HEK293 (cell line): ENCODE measurements around the gene ZNF423.

Source experiments
- PRDM2 ChIP-seq: fragments of 450-650 bp; formaldehyde crosslinking; IDR thresholded peaks from 2 replicates; pipeline ENCODE4 v1.5.1; 2016; ENCODE audit warnings: missing biosample characterization, missing genetic modification characterization, borderline replicate concordance
- YY1 ChIP-seq: fragments of 450-650 bp; formaldehyde crosslinking; IDR thresholded peaks from 2 replicates; pipeline ENCODE4 v1.5.1; 2018; ENCODE audit warnings: missing biosample characterization, missing genetic modification characterization
- ZBTB17 ChIP-seq: fragments of 450-650 bp; formaldehyde crosslinking; IDR thresholded peaks from 2 replicates; pipeline ENCODE4 v1.5.1; 2016; ENCODE audit warnings: missing biosample characterization, missing genetic modification characterization
- ZFP69B ChIP-seq: fragments of 450-650 bp; formaldehyde crosslinking; IDR thresholded peaks from 2 replicates; pipeline ENCODE4 v1.5.1; 2016; ENCODE audit warnings: missing biosample characterization, missing genetic modification characterization
- ZNF157 ChIP-seq: fragments of 450-650 bp; formaldehyde crosslinking; IDR thresholded peaks from 2 replicates; pipeline ENCODE4 v1.5.1; 2016; ENCODE audit warnings: missing biosample characterization, missing genetic modification characterization
- ZNF175 ChIP-seq: fragments of 450-650 bp; formaldehyde crosslinking; IDR thresholded peaks from 2 replicates; pipeline ENCODE4 v1.5.1; 2016; ENCODE audit warnings: missing biosample characterization, missing genetic modification characterization
- ZNF302 ChIP-seq: fragments of 450-650 bp; formaldehyde crosslinking; IDR thresholded peaks from 2 replicates; pipeline ENCODE4 v1.5.1; 2016; ENCODE audit warnings: missing biosample characterization, missing genetic modification characterization, low read depth
- ZNF585B ChIP-seq: fragments of 450-650 bp; formaldehyde crosslinking; IDR thresholded peaks from 2 replicates; pipeline ENCODE4 v1.5.1; 2016; ENCODE audit warnings: missing biosample characterization, missing genetic modification characterization
- ZNF658 ChIP-seq: fragments of 450-650 bp; formaldehyde crosslinking; IDR thresholded peaks from 2 replicates; pipeline ENCODE4; 2016; ENCODE audit warnings: missing biosample characterization, missing genetic modification characterization
- ZNF670 ChIP-seq: fragments of 450-650 bp; formaldehyde crosslinking; IDR thresholded peaks from 2 replicates; pipeline ENCODE4 v1.5.1; 2016; ENCODE audit warnings: missing biosample characterization, missing genetic modification characterization, low read depth
- ZNF707 ChIP-seq: fragments of 450-650 bp; formaldehyde crosslinking; IDR thresholded peaks from 2 replicates; pipeline ENCODE4 v1.5.1; 2016; ENCODE audit warnings: missing biosample characterization, missing genetic modification characterization
- ZNF747 ChIP-seq: fragments of 450-650 bp; formaldehyde crosslinking; IDR thresholded peaks from 2 replicates; pipeline ENCODE4 v1.5.1; 2016; ENCODE audit warnings: missing biosample characterization, missing genetic modification characterization
- TF ChIP-seq, protein P1 (sequence below): fragments of 450-650 bp; formaldehyde crosslinking; IDR thresholded peaks from 2 replicates; pipeline ENCODE4 v1.5.1; 2016; ENCODE audit warnings: missing biosample characterization, missing genetic modification characterization
- TF ChIP-seq, protein P2 (sequence below): fragments of 450-650 bp; formaldehyde crosslinking; IDR thresholded peaks from 2 replicates; pipeline ENCODE4 v1.5.1; 2016; ENCODE audit warnings: missing biosample characterization, missing genetic modification characterization

DNA sequence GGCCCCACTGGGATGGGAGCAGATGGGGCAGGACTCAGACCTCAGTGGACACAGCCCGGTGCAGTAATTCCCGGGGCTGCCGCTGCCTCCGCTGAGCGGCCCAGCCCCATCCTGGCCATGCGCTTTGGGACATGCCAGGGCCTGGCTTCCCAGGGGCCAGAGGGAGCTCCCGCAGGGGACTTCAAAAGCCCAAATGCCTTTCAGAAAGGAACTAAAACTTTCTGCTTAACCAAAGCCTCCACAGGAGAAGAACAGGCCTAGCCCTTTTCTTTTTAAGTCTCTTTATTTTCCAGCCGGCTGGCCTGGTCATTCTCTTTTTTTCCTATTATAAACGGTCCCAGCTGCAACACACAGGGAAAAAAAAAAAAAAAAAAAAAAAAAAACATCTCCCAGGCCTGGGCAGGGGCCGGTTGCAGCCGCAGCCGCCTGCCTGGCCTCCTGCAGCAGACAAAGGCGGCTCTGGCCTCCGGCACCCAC, 10.7 kb upstream of the ZNF423 start:
- TF ChIP-seq ZNF175 (tag by site-specific recombination) (no peak), ZNF747 (tag by site-specific recombination) (no peak), ZNF658 (no peak), ZNF707 (tag by site-specific recombination) (no peak), ZNF670 (tag by site-specific recombination) (no peak), ZFP69B (tag by site-specific recombination) (no peak), YY1 (tag by site-specific recombination) (no peak), ZNF302 (no peak), ZNF157 (no peak), PRDM2 (tag by site-specific recombination) (no peak), ZBTB17 (tag by site-specific recombination) (no peak), ZNF585B (no peak)
- TF ChIP-seq, protein P1, sequence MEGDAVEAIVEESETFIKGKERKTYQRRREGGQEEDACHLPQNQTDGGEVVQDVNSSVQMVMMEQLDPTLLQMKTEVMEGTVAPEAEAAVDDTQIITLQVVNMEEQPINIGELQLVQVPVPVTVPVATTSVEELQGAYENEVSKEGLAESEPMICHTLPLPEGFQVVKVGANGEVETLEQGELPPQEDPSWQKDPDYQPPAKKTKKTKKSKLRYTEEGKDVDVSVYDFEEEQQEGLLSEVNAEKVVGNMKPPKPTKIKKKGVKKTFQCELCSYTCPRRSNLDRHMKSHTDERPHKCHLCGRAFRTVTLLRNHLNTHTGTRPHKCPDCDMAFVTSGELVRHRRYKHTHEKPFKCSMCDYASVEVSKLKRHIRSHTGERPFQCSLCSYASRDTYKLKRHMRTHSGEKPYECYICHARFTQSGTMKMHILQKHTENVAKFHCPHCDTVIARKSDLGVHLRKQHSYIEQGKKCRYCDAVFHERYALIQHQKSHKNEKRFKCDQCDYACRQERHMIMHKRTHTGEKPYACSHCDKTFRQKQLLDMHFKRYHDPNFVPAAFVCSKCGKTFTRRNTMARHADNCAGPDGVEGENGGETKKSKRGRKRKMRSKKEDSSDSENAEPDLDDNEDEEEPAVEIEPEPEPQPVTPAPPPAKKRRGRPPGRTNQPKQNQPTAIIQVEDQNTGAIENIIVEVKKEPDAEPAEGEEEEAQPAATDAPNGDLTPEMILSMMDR (tag by site-specific recombination): no peak
- TF ChIP-seq, protein P2, sequence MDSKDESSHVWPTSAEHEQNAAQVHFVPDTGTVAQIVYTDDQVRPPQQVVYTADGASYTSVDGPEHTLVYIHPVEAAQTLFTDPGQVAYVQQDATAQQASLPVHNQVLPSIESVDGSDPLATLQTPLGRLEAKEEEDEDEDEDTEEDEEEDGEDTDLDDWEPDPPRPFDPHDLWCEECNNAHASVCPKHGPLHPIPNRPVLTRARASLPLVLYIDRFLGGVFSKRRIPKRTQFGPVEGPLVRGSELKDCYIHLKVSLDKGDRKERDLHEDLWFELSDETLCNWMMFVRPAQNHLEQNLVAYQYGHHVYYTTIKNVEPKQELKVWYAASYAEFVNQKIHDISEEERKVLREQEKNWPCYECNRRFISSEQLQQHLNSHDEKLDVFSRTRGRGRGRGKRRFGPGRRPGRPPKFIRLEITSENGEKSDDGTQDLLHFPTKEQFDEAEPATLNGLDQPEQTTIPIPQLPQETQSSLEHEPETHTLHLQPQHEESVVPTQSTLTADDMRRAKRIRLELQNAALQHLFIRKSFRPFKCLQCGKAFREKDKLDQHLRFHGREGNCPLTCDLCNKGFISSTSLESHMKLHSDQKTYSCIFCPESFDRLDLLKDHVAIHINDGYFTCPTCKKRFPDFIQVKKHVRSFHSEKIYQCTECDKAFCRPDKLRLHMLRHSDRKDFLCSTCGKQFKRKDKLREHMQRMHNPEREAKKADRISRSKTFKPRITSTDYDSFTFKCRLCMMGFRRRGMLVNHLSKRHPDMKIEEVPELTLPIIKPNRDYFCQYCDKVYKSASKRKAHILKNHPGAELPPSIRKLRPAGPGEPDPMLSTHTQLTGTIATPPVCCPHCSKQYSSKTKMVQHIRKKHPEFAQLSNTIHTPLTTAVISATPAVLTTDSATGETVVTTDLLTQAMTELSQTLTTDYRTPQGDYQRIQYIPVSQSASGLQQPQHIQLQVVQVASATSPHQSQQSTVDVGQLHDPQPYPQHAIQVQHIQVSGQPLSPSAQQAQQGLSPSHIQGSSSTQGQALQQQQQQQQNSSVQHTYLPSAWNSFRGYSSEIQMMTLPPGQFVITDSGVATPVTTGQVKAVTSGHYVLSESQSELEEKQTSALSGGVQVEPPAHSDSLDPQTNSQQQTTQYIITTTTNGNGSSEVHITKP: no peak
